HepG2 (cell line): ENCODE data around the gene COQ8B. TPM values are rescaled to one million over a fixed set of nuclear protein-coding genes. Genes with fewer than 3 reads are reported as not detected.
A peak's percentile ranks its signal among the peaks of the same experiment; 100 is the strongest.

Experiments used
- ATAC-seq: fragments of 200-7000 bp; cut with Tn5 transposase; 3 replicates; pipeline ENCODE4 v1.9.1; 2020; ENCODE audit warnings: mild to moderate bottlenecking, moderate library complexity
- BruUV-seq: library from RNA; stranded (reverse); fragments of 400-500 nt; replicated peaks from 2 replicates; lab custom pipeline; 2021; lab: Mats Ljungman, UMichigan
- CTCF ChIA-PET: fragments of 300-600 bp; formaldehyde crosslinking; extraction: SDS; loops from one replicate; lab custom pipeline; 2021; ENCODE audit warnings: low total read pairs, inconsistent platforms, low intra/inter-chr PET ratio; lab: Yijun Ruan, JAX
- POLR2A ChIA-PET: fragments of 350-600 bp; sonication (Branson Sonifier 250); formaldehyde crosslinking; loops from one replicate; lab custom pipeline; 2020; ENCODE audit warnings: antibody characterized with exemption, inconsistent platforms; lab: Yijun Ruan, JAX
- DNase-seq: peaks from one replicate; pipeline ENCODE4 v3.0.0-alpha.2; 2015; ENCODE audit warnings: low spot score
- FAIRE-seq: peaks from 3 replicates; lab custom pipeline; 2011; peaks lifted over from hg19 to GRCh38; lab: Jason Lieb, UNC
- H2AFZ ChIP-seq: one replicate; pipeline ENCODE4 v1.6.1; 2011; ENCODE audit warnings: low read length, inconsistent platforms
- H3K27ac ChIP-seq: fragments of 300-600 bp; 3 replicates; pipeline ENCODE4 v1.8.0; 2011; ENCODE audit warnings: mixed run types, mild to moderate bottlenecking, mixed read lengths, low read length, inconsistent platforms; ENCODE audit not compliant: insufficient read depth; ENCODE audit errors: extremely low read length
- H3K27me3 ChIP-seq, 2 experiments: fragments of 200-600 bp in 1 of 2; 2 replicates in 1 of 2; 3 replicates in 1 of 2; pipeline versions ENCODE4 v1.6.0 to v1.8.0; 2011; ENCODE audit warnings: low read length in 2 of 2, mild to moderate bottlenecking in 2 of 2, moderate library complexity in 2 of 2, inconsistent platforms in 1 of 2; ENCODE audit not compliant: insufficient read depth in 2 of 2, control insufficient read depth in 1 of 2
- H3K36me3 ChIP-seq, 2 experiments: fragments of 200-600 bp in 1 of 2; replicated peaks in 1 of 2; 2 replicates in 1 of 2; 3 replicates in 1 of 2; pipeline versions ENCODE4 v1.5.1 to v1.8.0; 2011; ENCODE audit warnings: low read length in 2 of 2, inconsistent platforms in 1 of 2; ENCODE audit not compliant: insufficient read depth in 2 of 2, control insufficient read depth in 1 of 2
- H3K4me1 ChIP-seq: 2 replicates; pipeline ENCODE4 v1.5.1; 2012; ENCODE audit warnings: low read length, inconsistent platforms; ENCODE audit not compliant: insufficient read depth
- H3K4me2 ChIP-seq: 2 replicates; pipeline ENCODE4 v1.6.0; 2011; ENCODE audit warnings: low read depth, low read length, inconsistent platforms
- H3K4me3 ChIP-seq, 3 experiments: fragments of 200-600 bp in 1 of 3; sonication (generic), shearing (Covaris generic) in 1 of 3; replicated peaks in 1 of 3; 2 replicates each; pipeline ENCODE4 v1.5.1; 2011 to 2016; ENCODE audit warnings: low read length in 3 of 3, inconsistent platforms in 2 of 3, low read depth in 2 of 3, mild to moderate bottlenecking in 2 of 3, control low read depth in 1 of 3, mixed read lengths in 1 of 3; ENCODE audit not compliant: insufficient read depth in 1 of 3
- H3K79me2 ChIP-seq: one replicate; pipeline ENCODE4 v1.6.1; 2011; ENCODE audit warnings: low read length, inconsistent platforms; ENCODE audit not compliant: insufficient read depth
- H3K9ac ChIP-seq: 2 replicates; pipeline ENCODE4 v1.6.0; 2011; ENCODE audit warnings: mild to moderate bottlenecking, low read depth, low read length, inconsistent platforms; ENCODE audit not compliant: insufficient read depth
- H3K9me3 ChIP-seq: 2 replicates; pipeline ENCODE4 v1.5.1; 2012; ENCODE audit warnings: mild to moderate bottlenecking, low read length
- H4K20me1 ChIP-seq: 2 replicates; pipeline ENCODE4 v1.6.0; 2011; ENCODE audit warnings: inconsistent platforms, mild to moderate bottlenecking, low read length, moderate library complexity; ENCODE audit not compliant: insufficient read depth
- AGO2 ChIP-seq: fragments of 200-400 bp; formaldehyde crosslinking; optimal IDR thresholded peaks from 2 replicates; pipeline ENCODE3; 2017; ENCODE audit warnings: mild to moderate bottlenecking, low read depth, low read length, moderate library complexity
- ARNT2 ChIP-seq: sonication (generic); formaldehyde crosslinking; IDR thresholded peaks from 2 replicates; pipeline ENCODE4 v1.8.0; 2022; ENCODE audit warnings: mild to moderate bottlenecking, low read depth, missing genetic modification reagents, moderate library complexity
- BCL3 ChIP-seq: sonication (generic); formaldehyde crosslinking; IDR thresholded peaks from 2 replicates; pipeline ENCODE4 v1.5.1; 2020; ENCODE audit warnings: mild to moderate bottlenecking, missing genetic modification reagents, moderate library complexity
- GATAD1 ChIP-seq: IDR thresholded peaks from 2 replicates; pipeline ENCODE4 v1.6.1; 2016; ENCODE audit warnings: missing genetic modification reagents, missing compliant biosample characterization
- HNF4G ChIP-seq, 2 experiments: sonication (generic) in 1 of 2; formaldehyde crosslinking in 1 of 2; IDR thresholded peaks; 2 replicates each; pipeline versions ENCODE4 v1.4.0 to v1.6.1; 2011 to 2020; ENCODE audit warnings: borderline replicate concordance in 2 of 2, low read depth in 2 of 2, mild to moderate bottlenecking in 2 of 2, low read length in 1 of 2, missing genetic modification reagents in 1 of 2, moderate library complexity in 1 of 2
- NR2F1 ChIP-seq, 2 experiments: fragments of 450-650 bp in 1 of 2; formaldehyde crosslinking in 1 of 2; IDR thresholded peaks; 2 replicates each; pipeline versions ENCODE4 v1.5.0 to v1.6.1; 2016 to 2020; ENCODE audit warnings: mild to moderate bottlenecking in 1 of 2, missing compliant biosample characterization in 1 of 2, missing genetic modification reagents in 1 of 2, moderate library complexity in 1 of 2
- POLR2A ChIP-seq, 2 experiments: IDR thresholded peaks; 2 replicates each; pipeline ENCODE4 v1.6.1; 2011; ENCODE audit warnings: low read depth in 2 of 2, low read length in 2 of 2, mild to moderate bottlenecking in 1 of 2, moderate library complexity in 1 of 2; ENCODE audit not compliant: insufficient read depth in 1 of 2
- RFX5 ChIP-seq: IDR thresholded peaks from 2 replicates; pipeline ENCODE4 v1.6.1; 2011; ENCODE audit warnings: low read depth, low read length, improper control_type of control experiment
- RFXAP ChIP-seq: sonication (generic); formaldehyde crosslinking; IDR thresholded peaks from 2 replicates; pipeline ENCODE4 v1.4.0; 2020; ENCODE audit warnings: missing genetic modification reagents, borderline replicate concordance
- SETDB1 ChIP-seq: sonication (generic); formaldehyde crosslinking; IDR thresholded peaks from 2 replicates; pipeline ENCODE4 v1.5.1; 2020; ENCODE audit warnings: missing genetic modification reagents, mild to moderate bottlenecking, borderline replicate concordance
- SRSF1 ChIP-seq: fragments of 200-400 bp; formaldehyde crosslinking; optimal IDR thresholded peaks from 2 replicates; pipeline ENCODE3; 2017; ENCODE audit warnings: mild to moderate bottlenecking, low read depth, low read length, moderate library complexity
- TGIF2 ChIP-seq: IDR thresholded peaks from 2 replicates; pipeline ENCODE4 v1.6.1; 2016; ENCODE audit warnings: control low read depth, missing compliant biosample characterization
- TRIM22 ChIP-seq: fragments of 450-650 bp; IDR thresholded peaks from 2 replicates; pipeline ENCODE4 v1.6.1; 2017
- ZBTB25 ChIP-seq: IDR thresholded peaks from 2 replicates; pipeline ENCODE4 v1.6.1; 2018; ENCODE audit warnings: missing genetic modification reagents
- ZMYM3 ChIP-seq: sonication (generic); formaldehyde crosslinking; IDR thresholded peaks from 2 replicates; pipeline ENCODE4 v1.5.1; 2020; ENCODE audit warnings: mild to moderate bottlenecking, missing genetic modification reagents
- ZNF101 ChIP-seq: sonication (generic); formaldehyde crosslinking; IDR thresholded peaks from 2 replicates; pipeline ENCODE4 v1.4.0; 2020; ENCODE audit warnings: mild to moderate bottlenecking, low read depth, missing genetic modification reagents, borderline replicate concordance
- ZNF761 ChIP-seq: sonication (generic); formaldehyde crosslinking; conservative IDR thresholded peaks from 2 replicates; pipeline ENCODE4 v1.4.0; 2020; ENCODE audit warnings: mild to moderate bottlenecking, missing genetic modification reagents
- WGBS: methylation state at CpG from one replicate; pipeline ENCODE4 v1.1.6; 2017; ENCODE audit warnings: low lambda C conversion rate; 5-methylcytosine and 5-hydroxymethylcytosine counted together
- in situ Hi-C: cut with HindIII; loops from 2 replicates; pipeline ENCODE4 v1.10.0; 2017; ENCODE audit warnings: low pct_unique_long_range_greater_than_20kb; ENCODE audit not compliant: extremely low pct_ligation_motif_present
- intact Hi-C: fragments of 100-400 bp; cut with micrococcal nuclease; formaldehyde crosslinking; loops from one replicate; pipeline ENCODE4 v1.10.0; 2022; ENCODE audit not compliant: unreplicated experiment
- polyA plus RNA-seq, 8 experiments: library from polyadenylated mRNA; depleted of rRNA in 3 of 8; stranded (reverse) in 7 of 8; unstranded in 1 of 8; fragments of >200 nt; fragmentation: Illumina TruSeq in 4 of 8; extraction: Trizol in 4 of 8; gene quantifications; 2 replicates each; pipeline versions ENCODE4 v1.2.1 to v1.2.3, GENCODE V29; 2011 to 2016; ENCODE audit warnings: low read depth in 4 of 8, missing spikeins in 1 of 8, mixed read lengths in 1 of 8; ENCODE audit not compliant: insufficient read depth in 1 of 8
- total RNA-seq, 5 experiments: library from RNA; depleted of rRNA; stranded (reverse); fragments of >200 nt; fragmentation: Illumina TruSeq; extraction: Trizol; gene quantifications; 2 replicates each; pipeline ENCODE4 v1.2.3, GENCODE V29; 2016; ENCODE audit warnings: low read depth in 1 of 5

Gene COQ8B
- total and polyA plus RNA-seq, 2 of the 13 experiments (the other 11 are each of a cell fraction or from before 2014, with no cell fraction given), result 12.3 to 17.2 TPM

GRCh38 chr19:40750058-40750873 lies 33.6 kb upstream of the COQ8B start, which contains the start of gene ACTMAP:
TSS of gene ACTMAP (minus strand) at chr19:40750477. CDS start at chr19:40749803, 674 bp downstream.
- peak; percentile 87 for ATAC-seq
- TF ChIP-seq AGO2 (no peak), ZNF101 (CRISPR knock-in tag) (no peak), TRIM22 (no peak), ARNT2 (0 out of 2 replicates have a peak, but pooled peaks have one; percentile 51), BCL3 (CRISPR knock-in tag) (no peak), ZBTB25 (CRISPR knock-in tag) (peak; percentile 31; the same call in 1 of the 2 replicates), GATAD1 (CRISPR knock-in tag) (peak; percentile 82), NR2F1 (CRISPR knock-in tag; IDR thresholded peaks at IDR 0.05) (peak; percentile 88 to 99), SRSF1 (peak; percentile 62), ZNF761 (CRISPR knock-in tag) (0 out of 2 replicates have a peak, but pooled peaks have one; percentile 54), HNF4G (IDR thresholded peaks at IDR 0.05; ENCODE audit: borderline replicate concordance, low read depth, low read length) (peak; percentile 83; the same call in 1 of the 2 replicates), HNF4G (CRISPR knock-in tag; IDR thresholded peaks at IDR 0.05; ENCODE audit: borderline replicate concordance, low read depth) (peak; percentile 26; the same call in 1 of the 2 replicates), SETDB1 (CRISPR knock-in tag) (no peak), TGIF2 (CRISPR knock-in tag) (no peak), POLR2A (IDR thresholded peaks at IDR 0.05; ENCODE audit: insufficient read depth in 1 of 2, low read depth in 2 of 2, low read length in 2 of 2) (peak in 1 of 2 experiments; percentile 65; a peak in 3 of 4 replicates), ZMYM3 (no peak), RFX5 (peak; percentile 98), RFXAP (peak; percentile 98)

More at GRCh38 chr19:40750058-40750873, 33.6 kb upstream of the COQ8B start, which contains the start of gene ACTMAP:
- POLR2A ChIA-PET, result interaction anchor here (0.7 to 2.9 kb wide), 27 partner anchors 8 to 1531 kb away, joined by 3 to 62 read pairs (median 5); partner anchors contain the start of genes COQ8B, EGLN2, ITPKC and MIA
- CTCF ChIA-PET, result no interaction called here
- Histone ChIP-seq H3K27me3 (no peaks in the 10 kb centered on the region; a peak in 1 of 5 replicates), H3K4me2 (peak within 1 kb of the TSS; percentile 99), H3K27ac (peak within 1 kb of the TSS; percentile 95), H3K4me1 (peaks cover 68% of the 10 kb centered on the region), H3K9me3 (no peaks in the 10 kb centered on the region), H2AFZ (no peak within 1 kb of the TSS), H3K36me3 (peaks cover 0 to under 1% of the 10 kb centered on the region in 2 experiments; a peak in 3 of 5 replicates), H4K20me1 (peaks cover 16% of the 10 kb centered on the region), H3K9ac (peak within 1 kb of the TSS; percentile 96), H3K79me2 (peaks cover 47% of the 10 kb centered on the region), H3K4me3 (peak within 1 kb of the TSS; percentile 73 to 89 (median 74))
- peak; percentile 99 for DNase-seq
- WGBS, result 2% methylated on average over 37 of the region's 43 CpGs
- peak; percentile 98 for FAIRE-seq
- intact Hi-C loops (loop anchor here (2.0 kb wide), 1 partner anchor 31 kb away; no protein-coding TSS in a partner anchor), in situ Hi-C loops (loop anchor here (5.0 kb wide), 2 partner anchors 33 to 57 kb away; partner anchors contain the start of genes COQ8B and ITPKC)
- no TSS peak for BruUV-seq
